ENCODE results near the gene CDK5RAP3. TPM values are rescaled to one million over a fixed set of nuclear protein-coding genes. Genes with fewer than 3 reads are reported as not detected.
"Not testable (repeated sequence)": the region's sequence is repeated elsewhere in the genome, so short reads cannot be mapped to it uniquely, and the experiment has no call there.

Gene CDK5RAP3
- total RNA-seq, 4 donors from 2014 or later = 95.8 to 115 (median 107) TPM

DNA sequence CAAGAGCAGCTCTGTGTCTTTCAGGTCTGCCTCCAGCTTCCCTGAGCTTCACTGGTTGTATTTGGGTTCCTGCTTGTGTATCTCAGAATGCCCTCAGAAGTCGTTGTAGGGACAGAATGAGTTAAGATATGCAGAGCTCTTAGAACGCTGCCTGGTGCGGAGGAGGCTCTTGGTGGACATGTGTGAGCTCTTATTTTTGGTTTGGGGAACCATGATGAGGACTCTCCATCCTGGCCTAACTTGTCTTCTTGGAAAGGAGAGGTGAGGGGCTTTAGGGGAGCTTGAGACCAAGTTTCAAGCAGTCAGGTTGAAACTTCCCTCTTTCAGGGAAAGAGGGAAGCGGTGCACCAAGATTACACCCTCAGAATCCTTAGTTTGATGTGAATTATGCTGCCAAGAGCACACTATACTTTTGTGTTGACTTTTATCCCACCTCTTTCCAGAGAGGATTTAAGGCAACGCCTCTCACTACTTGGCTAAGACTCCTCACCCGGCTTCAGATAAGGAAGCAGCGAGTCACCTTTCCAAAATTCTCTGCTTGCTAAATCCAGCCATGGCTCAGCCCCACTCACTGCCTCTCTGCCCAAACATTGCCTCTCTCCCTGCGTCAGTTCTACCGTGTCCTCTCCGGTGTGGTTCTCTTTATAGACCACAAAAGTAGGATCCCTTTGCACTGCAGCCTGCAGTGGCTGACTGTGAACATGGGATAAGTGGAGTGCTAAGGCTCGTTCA lies 12.7 kb downstream of the CDK5RAP3 start:
- intact Hi-C loops (cut with DNase I; ENCODE audit: low total_unique reads) = no loop called here
- H3K4me3 ChIP-seq (ENCODE audit: low read depth, poor library complexity, severe bottlenecking) = no peak overlapping the region
- TF ChIP-seq POLR2A (IDR thresholded peaks at IDR 0.05) (no peak), CTCF (IDR thresholded peaks at IDR 0.05) (no peak)
- 62 to 63% methylated on average over 11 of the region's 11 CpGs for WGBS, 2 donors
- no peak for DNase-seq (ENCODE audit: low spot score in 2 of 2)

DNA sequence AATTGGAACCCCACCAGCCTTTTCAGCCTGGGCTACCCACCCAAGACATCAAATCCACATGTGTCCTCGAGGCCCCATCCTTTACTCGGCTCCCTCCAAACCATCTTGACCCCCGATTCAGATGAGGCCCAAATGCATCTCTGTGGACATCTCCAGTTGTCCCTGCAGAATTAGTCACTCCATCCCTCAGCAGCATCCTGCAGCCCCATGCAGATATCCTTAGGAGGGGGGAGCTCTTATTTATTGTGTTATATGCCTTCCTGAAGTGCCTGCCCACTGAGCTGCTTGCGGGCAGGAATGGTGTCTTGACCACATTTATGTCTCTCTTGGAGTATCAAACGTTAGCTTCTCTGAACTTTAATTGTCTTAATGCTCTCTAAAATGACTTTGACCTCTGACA lies 15.6 kb downstream of the CDK5RAP3 start:
- 67 to 84% methylated on average over 5 of the region's 5 CpGs for WGBS, 2 donors
- TF ChIP-seq POLR2A (IDR thresholded peaks at IDR 0.05) = no peak
- no peak for TF ChIP-seq CTCF (IDR thresholded peaks at IDR 0.05)
- intact Hi-C loops (cut with DNase I; ENCODE audit: low total_unique reads) = no loop called here
- DNase-seq (ENCODE audit: low spot score in 2 of 2) = no peak
- H3K4me3 ChIP-seq (ENCODE audit: low read depth, poor library complexity, severe bottlenecking) = no peak overlapping the region

- TF ChIP-seq CTCF (IDR thresholded peaks at IDR 0.05) (no peak), POLR2A (IDR thresholded peaks at IDR 0.05) (no peak)
- DNase-seq (ENCODE audit: low spot score in 2 of 2) = no peak
- WGBS, 2 donors = 30 to 41% methylated on average over 14 to 15 of the region's 17 CpGs
- intact Hi-C loops (cut with DNase I; ENCODE audit: low total_unique reads) = no loop called here
- H3K4me3 ChIP-seq (ENCODE audit: low read depth, poor library complexity, severe bottlenecking) = no peak overlapping the region
Observed at GRCh38 chr17:47987240-47987835, 16.4 kb downstream of the CDK5RAP3 start.

GRCh38 chr17:47988445-47988844 lies 17.5 kb downstream of the CDK5RAP3 start:
- WGBS, 2 donors = 83 to 93% methylated on average over 1 of the region's 1 CpG
- intact Hi-C loops (cut with DNase I; ENCODE audit: low total_unique reads); DNase-seq (ENCODE audit: low spot score in 2 of 2); H3K4me3 ChIP-seq (ENCODE audit: low read depth, poor library complexity, severe bottlenecking): not testable (repeated sequence)

GRCh38 chr17:47989159-47989558 lies 18.2 kb downstream of the CDK5RAP3 start:
- WGBS, 2 donors = 78 to 79% methylated on average over 10 of the region's 10 CpGs
- no peak for DNase-seq (ENCODE audit: low spot score in 2 of 2)
- TF ChIP-seq POLR2A (IDR thresholded peaks at IDR 0.05) (no peak), CTCF (IDR thresholded peaks at IDR 0.05) (no peak)
- H3K4me3 ChIP-seq (ENCODE audit: low read depth, poor library complexity, severe bottlenecking) = no peak overlapping the region
- intact Hi-C loops (cut with DNase I; ENCODE audit: low total_unique reads) = no loop called here

DNA sequence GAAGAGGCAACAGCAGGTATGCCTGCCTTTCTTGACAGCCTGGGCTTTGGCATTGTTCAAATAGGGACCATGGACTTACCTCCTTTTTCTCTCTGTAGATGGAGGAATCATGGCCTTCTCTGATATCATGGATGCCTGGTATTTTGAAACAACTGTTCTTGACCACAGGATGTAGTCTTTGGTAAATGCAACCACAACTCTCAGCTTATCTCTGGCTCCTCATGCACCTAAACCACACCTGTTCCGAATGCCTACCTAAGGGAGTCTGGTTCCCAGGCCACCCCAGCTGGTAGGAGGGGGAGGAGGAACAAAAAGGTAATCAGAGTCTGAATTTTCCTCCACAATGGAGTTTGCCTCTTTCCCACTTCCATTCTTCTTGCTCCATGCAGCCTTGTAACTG lies 18.8 kb downstream of the CDK5RAP3 start:
- no peak for DNase-seq (ENCODE audit: low spot score in 2 of 2)
- intact Hi-C loops (cut with DNase I; ENCODE audit: low total_unique reads) = no loop called here
- H3K4me3 ChIP-seq (ENCODE audit: low read depth, poor library complexity, severe bottlenecking) = no peak overlapping the region
- TF ChIP-seq CTCF (IDR thresholded peaks at IDR 0.05) = no peak
- WGBS, 2 donors = 85 to 100% methylated on average over 1 of the region's 1 CpG

All from lower leg skin (tissue), 4 donors.